Loucy (cell line): ENCODE measurements around the gene NRAS.

Experiments
- CTCF ChIP-seq: fragments of 200-600 bp; sonication (generic); conservative IDR thresholded peaks from 2 replicates; pipeline ENCODE4 v1.5.1; 2014; ENCODE audit warnings: mild to moderate bottlenecking, antibody characterized with exemption, low read length
- EZH2phosphoT487 ChIP-seq: fragments of 200-600 bp; IDR thresholded peaks from 2 replicates; pipeline ENCODE4 v1.6.1; 2018; ENCODE audit warnings: antibody characterized with exemption, mild to moderate bottlenecking, moderate library complexity, borderline replicate concordance

- TF ChIP-seq EZH2phosphoT487 (no peak), CTCF (no peak)
Observed at GRCh38 chr1:114696810-114697209, 19.8 kb downstream of the NRAS start.
